H1 (cell line): ENCODE results near the gene BZW2. TPM values are rescaled to one million over a fixed set of nuclear protein-coding genes. Genes with fewer than 3 reads are reported as not detected.

Experiments
- CTCF ChIA-PET: fragments of 300-600 bp; sonication (Branson Sonifier 250); formaldehyde crosslinking; loops from one replicate; lab custom pipeline; 2021; ENCODE audit not compliant: partially characterized antibody; lab: Charles Lee
- POLR2A ChIA-PET: fragments of 300-600 bp; sonication (Branson Sonifier 250); formaldehyde crosslinking; loops from one replicate; lab custom pipeline; 2021; ENCODE audit warnings: inconsistent platforms; ENCODE audit not compliant: partially characterized antibody; lab: Charles Lee
- DNase-seq, 2 experiments: peaks; one replicate each; pipeline versions ENCODE4 v3.0.0 to v3.0.0-alpha.2; 2010 to 2022; ENCODE audit warnings: low spot score in 2 of 2, low read depth in 1 of 2, mixed read lengths in 1 of 2
- FAIRE-seq: peaks from 2 replicates; lab custom pipeline; 2011; peaks lifted over from hg19 to GRCh38; lab: Jason Lieb, UNC
- H2AFZ ChIP-seq: 2 replicates; pipeline ENCODE4 v1.8.1; 2012; ENCODE audit warnings: low read length, inconsistent platforms
- H2AK5ac ChIP-seq: 2 replicates; pipeline ENCODE4 v1.6.1; 2013; ENCODE audit warnings: low read depth, low read length
- H2BK120ac ChIP-seq: replicated peaks from 2 replicates; pipeline ENCODE3; 2013; ENCODE audit warnings: low read depth, low read length, inconsistent platforms
- H2BK12ac ChIP-seq: 2 replicates; pipeline ENCODE4 v1.6.1; 2013; ENCODE audit warnings: low read depth, low read length
- H2BK15ac ChIP-seq: 2 replicates; pipeline ENCODE4 v1.6.1; 2013; ENCODE audit warnings: low read length
- H2BK20ac ChIP-seq: 2 replicates; pipeline ENCODE4 v1.6.1; 2013; ENCODE audit warnings: low read length
- H2BK5ac ChIP-seq: 2 replicates; pipeline ENCODE4 v1.6.1; 2013; ENCODE audit warnings: low read depth, low read length
- H3K14ac ChIP-seq: 2 replicates; pipeline ENCODE4 v1.6.1; 2013; ENCODE audit warnings: inconsistent platforms; ENCODE audit not compliant: insufficient read length
- H3K18ac ChIP-seq: 2 replicates; pipeline ENCODE4 v1.6.1; 2013; ENCODE audit warnings: low read length; ENCODE audit errors: extremely low read depth
- H3K23ac ChIP-seq: 2 replicates; pipeline ENCODE4 v1.6.1; 2013; ENCODE audit warnings: inconsistent platforms; ENCODE audit not compliant: insufficient read length
- H3K23me2 ChIP-seq: 2 replicates; pipeline ENCODE4 v1.6.1; 2013; ENCODE audit warnings: low read depth, low read length
- H3K27ac ChIP-seq: 2 replicates; pipeline ENCODE4 v1.6.1; 2011; ENCODE audit warnings: low read depth, low read length, inconsistent platforms
- H3K27me3 ChIP-seq, 4 experiments: replicated peaks in 1 of 4; 1 replicate in 1 of 4; 2 replicates in 3 of 4; pipeline versions ENCODE4 v1.6.1 to v1.8.1; 2011 to 2013; ENCODE audit warnings: low read length in 3 of 4, mild to moderate bottlenecking in 3 of 4, inconsistent platforms in 2 of 4, mixed read lengths in 2 of 4, moderate library complexity in 1 of 4; ENCODE audit not compliant: control insufficient read depth in 3 of 4, insufficient read depth in 3 of 4; ENCODE audit errors: extremely low read depth in 1 of 4
- H3K36me3 ChIP-seq, 4 experiments: 2 replicates each; pipeline versions ENCODE4 v1.6.1 to v1.8.1; 2011 to 2013; ENCODE audit warnings: mild to moderate bottlenecking in 4 of 4, low read length in 3 of 4, moderate library complexity in 2 of 4, control low read depth in 1 of 4, inconsistent platforms in 1 of 4; ENCODE audit not compliant: insufficient read depth in 4 of 4, control insufficient read depth in 2 of 4
- H3K4ac ChIP-seq: replicated peaks from 2 replicates; pipeline ENCODE3; 2013; ENCODE audit warnings: low read length, low read depth, mixed read lengths, inconsistent platforms; ENCODE audit not compliant: insufficient read length
- H3K4me1 ChIP-seq, 4 experiments: replicated peaks in 1 of 4; 1 replicate in 1 of 4; 2 replicates in 3 of 4; pipeline versions ENCODE4 v1.6.1 to v1.8.1; 2011 to 2013; ENCODE audit warnings: low read length in 3 of 4, inconsistent platforms in 2 of 4, mixed read lengths in 1 of 4; ENCODE audit not compliant: insufficient read depth in 4 of 4, control insufficient read depth in 3 of 4
- H3K4me2 ChIP-seq, 2 experiments: 2 replicates each; pipeline versions ENCODE4 v1.6.1 to v1.8.1; 2011 to 2013; ENCODE audit warnings: low read depth in 2 of 2, low read length in 2 of 2, control low read depth in 1 of 2, inconsistent platforms in 1 of 2, mild to moderate bottlenecking in 1 of 2; ENCODE audit not compliant: insufficient read depth in 1 of 2
- H3K4me3 ChIP-seq, 4 experiments: fragments of 200-600, 300-600 bp in 1 of 4; sonication (generic), shearing (Covaris generic), sonication (Bioruptor Twin) in 1 of 4; 2 replicates each; pipeline versions ENCODE4 v1.5.1 to v1.8.1; 2011 to 2016; ENCODE audit warnings: low read length in 4 of 4, low read depth in 3 of 4, control low read depth in 2 of 4, inconsistent platforms in 2 of 4, mild to moderate bottlenecking in 2 of 4, mixed read lengths in 1 of 4, moderate library complexity in 1 of 4; ENCODE audit not compliant: insufficient read depth in 2 of 4; ENCODE audit errors: extremely low read depth in 1 of 4
- H3K56ac ChIP-seq: replicated peaks from 2 replicates; pipeline ENCODE3; 2013; ENCODE audit warnings: low read depth, mild to moderate bottlenecking, mixed read lengths, low read length, inconsistent platforms; ENCODE audit not compliant: insufficient read length
- H3K79me1 ChIP-seq: 2 replicates; pipeline ENCODE4 v1.6.1; 2013; ENCODE audit warnings: low read depth, low read length, control low read depth
- H3K79me2 ChIP-seq, 2 experiments: 2 replicates each; pipeline versions ENCODE4 v1.6.1 to v1.8.1; 2012 to 2013; ENCODE audit warnings: low read length in 2 of 2, mild to moderate bottlenecking in 2 of 2, inconsistent platforms in 1 of 2; ENCODE audit not compliant: insufficient read depth in 2 of 2, control insufficient read depth in 1 of 2
- H3K9ac ChIP-seq, 4 experiments: replicated peaks in 1 of 4; 1 replicate in 1 of 4; 2 replicates in 3 of 4; pipeline versions ENCODE4 v1.6.1 to v1.8.1; 2011 to 2013; ENCODE audit warnings: low read depth in 3 of 4, low read length in 3 of 4, control low read depth in 2 of 4, mild to moderate bottlenecking in 2 of 4, moderate library complexity in 2 of 4, inconsistent platforms in 1 of 4; ENCODE audit errors: extremely low read depth in 1 of 4
- H3K9me3 ChIP-seq, 2 experiments: 2 replicates each; pipeline versions ENCODE4 v1.6.1 to v1.8.1; 2012 to 2013; ENCODE audit warnings: mild to moderate bottlenecking in 2 of 2, moderate library complexity in 2 of 2, control low read depth in 1 of 2, inconsistent platforms in 1 of 2, low read depth in 1 of 2, low read length in 1 of 2, mixed read lengths in 1 of 2; ENCODE audit not compliant: insufficient read depth in 2 of 2
- H4K20me1 ChIP-seq, 2 experiments: replicated peaks in 1 of 2; 2 replicates each; pipeline versions ENCODE3 to v1.8.1; 2011 to 2013; ENCODE audit warnings: inconsistent platforms in 2 of 2, low read length in 2 of 2, mild to moderate bottlenecking in 1 of 2; ENCODE audit not compliant: insufficient read depth in 2 of 2, control insufficient read depth in 1 of 2
- H4K5ac ChIP-seq: 2 replicates; pipeline ENCODE4 v1.6.1; 2013; ENCODE audit warnings: low read length, low read depth, mixed read lengths, inconsistent platforms; ENCODE audit not compliant: insufficient read length
- H4K8ac ChIP-seq: 2 replicates; pipeline ENCODE4 v1.8.0; 2013; ENCODE audit warnings: mild to moderate bottlenecking, moderate library complexity, low read length, inconsistent platforms; ENCODE audit not compliant: insufficient read depth; ENCODE audit errors: extremely low read depth
- H4K91ac ChIP-seq: replicated peaks from 2 replicates; pipeline ENCODE3; 2013; ENCODE audit warnings: low read length, mixed read lengths, inconsistent platforms; ENCODE audit not compliant: insufficient read length
- ASH2L ChIP-seq: fragments of 200-600, 300-600 bp; sonication (generic); IDR thresholded peaks from one replicate; pipeline ENCODE4 v1.7.1; 2017; ENCODE audit warnings: low read length
- SUZ12 ChIP-seq: fragments of 200-600 bp; sonication (generic); IDR thresholded peaks from 2 replicates; pipeline ENCODE4 v1.6.1; 2012; ENCODE audit warnings: mild to moderate bottlenecking, inconsistent platforms, low read length, moderate library complexity, mixed read lengths
- WGBS, 2 experiments: shearing (Covaris generic) in 1 of 2; methylation state at CpG; one replicate each; pipeline versions ENCODE4 v1.1.6 to v1.1.7; 2013 to 2015; ENCODE audit warnings: low lambda C conversion rate in 2 of 2, mixed read lengths in 2 of 2, inconsistent platforms in 1 of 2, low coverage in 1 of 2, missing lambda C conversion rate in 1 of 2; ENCODE audit not compliant: insufficient replicate concordance in 2 of 2, insufficient coverage in 1 of 2, insufficient read length in 1 of 2; ENCODE audit errors: extremely low coverage in 1 of 2, missing lambda C conversion rate in 1 of 2; 5-methylcytosine and 5-hydroxymethylcytosine counted together
- polyA plus RNA-seq, 7 experiments: library from polyadenylated mRNA; depleted of rRNA in 3 of 7; stranded (reverse) in 5 of 7; unstranded in 2 of 7; fragments of >200 nt in 5 of 7; fragments of 200-250 nt in 2 of 7; gene quantifications; 1 replicate in 5 of 7; 2 replicates in 1 of 7; 4 replicates in 1 of 7; pipeline versions ENCODE4 v1.2.1 to v1.2.3, GENCODE V29; 2011 to 2013; ENCODE audit warnings: missing spikeins in 2 of 7, mixed read lengths in 2 of 7
- total RNA-seq: library from RNA; stranded (reverse); fragmentation: NEBNext Ultra II Directional; extraction: Animal tissue kit (Norgen Biotek cat#: 25700); gene quantifications from 2 replicates; pipeline ENCODE4 v1.2.1, GENCODE V29; 2021

BZW2 gene
- total and polyA plus RNA-seq, 2 of the 8 experiments (the other 6 are each of a cell fraction or from before 2014, with no cell fraction given): 32.3 to 103 TPM

GRCh38 chr7:16684935-16685334 is 39.0 kb downstream of the BZW2 start:
- Histone ChIP-seq H4K5ac (no peak overlapping the region), H3K23me2 (no peaks in the 10 kb centered on the region), H2AFZ (no peak overlapping the region), H3K9me3 (no peaks in the 10 kb centered on the region), H3K56ac (no peak overlapping the region), H2AK5ac (no peak overlapping the region), H3K79me1 (no peaks in the 10 kb centered on the region), H2BK12ac (no peak overlapping the region), H2BK15ac (no peak overlapping the region), H3K4me2 (no peak overlapping the region), H4K8ac (no peak overlapping the region), H3K4ac (no peak overlapping the region), H3K18ac (no peak overlapping the region), H3K9ac (no peak overlapping the region), H2BK5ac (no peak overlapping the region), H3K14ac (no peak overlapping the region), H2BK120ac (no peak overlapping the region), H3K79me2 (no peaks in the 10 kb centered on the region), H3K4me1 (no peaks in the 10 kb centered on the region), H3K4me3 (no peak overlapping the region), H2BK20ac (no peak overlapping the region), H4K20me1 (peaks cover 0 to 1% of the 10 kb centered on the region in 2 experiments), H3K27me3 (no peaks in the 10 kb centered on the region), H3K23ac (no peak overlapping the region), H4K91ac (no peak overlapping the region), H3K27ac (no peak overlapping the region), H3K36me3 (peaks cover 0 to 32% (median 16%) of the 10 kb centered on the region in 4 experiments; a peak in 5 of 8 replicates)
- FAIRE-seq (no peak), DNase-seq (no peak)
- POLR2A ChIA-PET: interaction anchor here (1.1 kb wide), 1 partner anchor 39 kb away, joined by 3 read pairs; the partner anchor contains the start of genes ANKMY2 and BZW2
- 56% methylated on average over 2 of the region's 2 CpGs; no CpG with 5 or more reads in 1 of the 2 experiments for whole genome bisulfite sequencing, 2 experiments
- CTCF ChIA-PET: interaction anchor here (0.6 kb wide), 1 partner anchor 116 kb away, joined by 3 read pairs; no protein-coding TSS in a partner anchor
- TF ChIP-seq ASH2L: no peak
- TF ChIP-seq SUZ12: no peak
